Kidney tubule cell (primary cell): ENCODE results near the gene P2RY2.
"Not testable (repeated sequence)": the region's sequence is repeated elsewhere in the genome, so short reads cannot be mapped to it uniquely, and the experiment has no call there.

Source experiments
- DNase-seq: peaks from one replicate; pipeline ENCODE4 v3.0.0-alpha.2; 2018; ENCODE audit warnings: low spot score

Gene P2RY2

DNA sequence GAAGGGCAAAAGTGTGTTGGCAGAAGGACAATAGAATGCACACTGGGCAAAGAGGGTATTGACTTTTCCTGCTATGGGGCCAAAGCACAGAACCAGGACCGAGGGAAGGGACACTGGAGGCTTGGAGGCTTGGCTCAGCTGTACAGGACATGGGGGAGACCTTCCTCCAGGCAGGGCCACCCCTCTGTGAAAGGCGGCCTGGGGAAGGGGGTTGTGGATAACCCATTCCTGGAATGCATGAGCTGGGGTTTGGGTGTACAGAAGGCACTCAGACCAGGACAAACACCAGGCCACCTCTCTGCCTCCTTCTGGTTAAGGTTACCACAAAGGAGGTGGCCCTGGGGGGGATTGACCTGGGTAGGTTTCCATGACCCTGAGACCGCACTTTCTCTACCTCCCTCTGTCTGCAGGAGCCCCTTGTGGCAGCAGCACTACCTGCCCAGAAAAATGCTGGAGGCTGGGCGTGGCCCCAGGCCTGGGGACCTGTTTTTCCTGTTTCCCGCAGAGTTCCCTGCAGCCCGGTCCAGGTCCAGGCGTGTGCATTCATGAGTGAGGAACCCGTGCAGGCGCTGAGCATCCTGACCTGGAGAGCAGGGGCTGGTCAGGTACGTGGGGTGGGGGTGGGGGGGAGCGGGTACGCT lies 9.6 kb downstream of the P2RY2 start:
- peak; percentile 58 for DNase-seq

DNA sequence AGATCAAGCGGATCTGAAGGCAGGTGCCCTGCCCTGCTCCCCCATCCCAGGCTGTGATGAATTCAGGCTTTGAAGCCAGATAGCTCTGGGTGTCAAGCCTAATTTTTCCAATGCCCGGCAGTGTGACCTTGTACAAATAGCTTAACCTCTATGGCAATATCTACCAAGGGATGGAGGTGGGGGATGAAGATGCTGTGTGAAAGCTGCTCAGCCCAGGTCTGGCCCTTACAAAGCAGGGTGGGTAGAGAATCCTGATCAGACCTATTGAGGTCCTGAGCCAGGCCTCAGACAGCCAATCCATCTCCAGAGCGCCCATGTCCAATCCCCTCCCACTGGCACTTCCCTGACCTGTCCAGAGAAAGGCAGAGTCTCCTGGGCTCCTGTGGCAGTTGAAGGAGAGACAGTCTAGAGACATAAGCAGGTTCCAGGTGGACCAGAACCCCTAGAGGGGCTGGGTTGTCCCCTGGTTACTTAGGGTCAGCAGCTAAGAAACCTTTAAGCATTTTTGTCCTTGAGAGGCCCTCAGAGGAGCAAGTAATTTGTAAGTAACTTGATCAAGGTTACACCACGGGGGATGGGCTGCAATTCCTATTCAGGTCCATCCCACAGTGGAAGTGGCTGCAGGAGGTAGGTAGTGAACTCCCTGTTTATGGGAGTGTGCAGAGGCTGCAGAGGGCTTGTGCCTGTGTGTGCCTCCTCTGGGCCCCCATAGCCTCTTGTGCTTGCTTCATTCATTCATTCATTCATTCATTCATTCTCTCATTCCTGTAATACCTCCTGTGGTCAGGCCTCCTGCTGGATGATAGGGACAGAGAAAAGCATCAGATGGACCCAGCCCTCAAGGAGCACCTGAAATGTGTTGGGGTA lies 10.4 kb downstream of the P2RY2 start:
- no peak for DNase-seq

DNA sequence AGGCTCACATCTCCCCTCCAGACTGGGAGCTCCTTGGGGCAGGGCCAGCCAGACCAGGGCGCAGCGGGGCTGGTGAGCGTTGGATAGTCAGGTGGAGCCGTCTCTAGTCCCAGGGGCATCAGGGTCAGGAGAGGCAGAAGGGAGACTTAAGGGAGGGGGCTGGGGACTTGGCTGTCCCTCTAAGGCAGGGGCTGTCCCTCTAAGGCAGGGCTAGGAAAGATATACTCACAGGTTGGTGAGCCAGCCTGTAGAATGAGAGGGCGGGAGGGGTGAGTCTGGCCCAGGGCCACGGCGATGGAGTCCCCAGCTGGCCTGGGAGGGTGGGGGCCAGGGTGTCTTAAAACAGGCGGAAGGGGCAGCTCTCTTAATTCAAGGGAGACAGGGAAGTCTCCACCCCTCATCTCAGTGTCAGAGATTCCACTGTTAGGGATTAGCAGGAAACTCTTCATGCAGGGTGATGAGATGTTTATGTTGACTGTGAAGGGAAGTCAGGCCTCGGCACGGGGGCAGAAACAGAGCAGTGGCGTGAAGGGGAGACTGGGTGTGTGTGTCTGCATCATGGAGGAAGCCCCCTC lies 11.3 kb downstream of the P2RY2 start:
- DNase-seq, result no peak

DNA sequence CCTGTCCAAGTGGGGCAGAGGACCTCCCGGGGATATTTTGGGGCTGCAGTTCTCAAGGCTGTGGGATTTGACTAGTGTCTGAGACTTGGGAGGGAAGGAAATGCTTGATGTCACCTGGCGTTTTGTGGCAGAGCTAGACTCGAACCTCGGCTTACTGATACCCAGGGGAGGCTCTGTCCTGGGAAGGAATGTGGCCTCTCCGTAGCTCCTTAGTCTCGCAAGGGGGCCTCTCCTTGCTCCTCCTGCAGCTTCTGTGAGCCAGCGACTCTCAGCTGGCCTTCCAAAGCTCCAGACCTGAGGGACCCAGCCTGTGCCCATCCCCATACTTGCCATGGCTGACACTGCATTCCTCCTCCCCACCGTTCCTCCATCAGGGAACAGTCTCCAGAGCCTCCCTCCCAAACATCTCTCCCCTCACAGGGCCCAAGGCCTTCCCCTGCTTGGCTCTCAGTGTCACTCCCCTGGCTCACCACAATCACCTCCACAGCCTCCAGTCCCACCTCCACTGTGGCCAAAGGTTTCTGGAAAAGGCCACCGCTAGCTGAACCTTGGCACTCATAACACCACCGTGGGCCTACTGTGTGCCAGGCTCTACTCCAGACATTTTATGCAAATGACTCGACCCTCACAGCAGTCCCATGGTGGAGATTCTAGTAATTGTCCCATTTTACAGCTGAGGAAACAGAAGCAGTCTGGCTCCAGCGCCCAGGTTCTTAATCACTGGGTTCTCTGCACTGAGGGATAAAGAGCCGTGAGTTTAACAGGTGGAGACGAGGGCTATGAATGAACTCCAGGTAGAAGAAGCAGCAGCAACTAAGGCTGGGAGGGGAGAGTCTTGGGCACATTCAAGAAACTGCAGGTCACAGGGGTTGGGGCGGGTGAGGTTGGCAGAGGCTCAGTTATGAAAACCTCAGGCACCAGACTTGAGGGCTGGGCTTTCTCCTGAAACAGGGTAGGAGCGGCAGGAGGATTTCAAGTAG lies 12.1 kb downstream of the P2RY2 start:
- DNase-seq, result no peak

DNA sequence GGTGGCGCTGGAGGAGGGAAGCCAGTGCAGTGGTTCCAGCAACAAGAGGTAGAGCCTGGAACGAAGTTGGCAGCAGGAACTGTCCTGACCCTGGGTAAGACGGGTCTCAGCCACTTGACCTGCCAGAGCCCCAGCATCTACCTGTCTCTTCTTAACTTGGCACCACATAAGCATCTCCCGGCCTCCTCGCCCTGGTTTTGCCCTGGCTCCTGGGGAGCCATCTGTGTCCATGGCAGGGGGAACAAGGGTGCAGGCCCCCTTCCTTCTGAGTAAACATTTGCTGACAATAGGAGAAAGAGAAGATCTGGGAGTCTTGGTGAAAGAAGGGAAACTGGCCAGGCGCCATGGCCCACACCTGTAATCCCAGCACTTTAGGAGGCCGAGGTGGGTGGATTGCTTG lies 12.8 kb downstream of the P2RY2 start:
- DNase-seq, result no peak

DNA sequence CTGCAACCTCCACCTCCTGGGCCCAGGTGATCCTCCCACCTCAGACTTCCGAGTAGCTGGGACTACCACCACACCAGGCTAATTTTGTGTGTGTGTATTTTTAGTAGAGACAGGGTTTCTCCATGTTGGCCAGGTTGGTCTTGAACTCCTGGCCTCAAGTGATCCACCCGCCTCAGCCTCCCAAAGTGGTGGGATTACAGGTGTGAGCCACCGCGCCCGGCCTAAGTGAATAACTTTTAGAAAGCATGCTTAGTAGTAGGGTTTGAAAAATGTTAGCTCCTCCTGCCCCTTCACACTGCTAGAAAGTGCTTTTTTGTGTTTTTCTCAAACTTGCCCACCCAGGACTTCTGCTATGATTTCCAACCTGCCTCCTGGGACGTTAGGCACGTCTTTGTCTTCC lies 14.4 kb downstream of the P2RY2 start:
- DNase-seq, result not testable (repeated sequence)

DNA sequence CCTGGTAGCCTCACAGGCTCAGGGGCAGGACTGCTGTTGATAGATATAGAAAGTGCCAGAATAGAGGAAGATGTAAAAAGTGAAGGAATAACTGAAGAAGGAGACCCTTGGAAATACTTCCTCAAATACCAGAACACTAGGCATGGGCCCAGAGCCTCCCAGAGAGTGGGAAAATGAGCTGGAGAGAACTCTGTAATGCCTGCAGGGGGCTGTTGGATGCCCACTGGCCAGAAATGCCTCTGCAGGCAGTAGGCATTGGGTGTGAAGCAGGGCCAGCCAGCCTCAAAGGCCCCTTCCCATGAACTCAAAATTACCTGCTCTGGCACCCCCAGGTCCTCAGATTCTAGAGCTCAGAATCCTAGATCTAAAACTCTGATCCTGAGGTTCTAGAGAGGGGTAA lies 15.1 kb downstream of the P2RY2 start:
- DNase-seq, result no peak

DNA sequence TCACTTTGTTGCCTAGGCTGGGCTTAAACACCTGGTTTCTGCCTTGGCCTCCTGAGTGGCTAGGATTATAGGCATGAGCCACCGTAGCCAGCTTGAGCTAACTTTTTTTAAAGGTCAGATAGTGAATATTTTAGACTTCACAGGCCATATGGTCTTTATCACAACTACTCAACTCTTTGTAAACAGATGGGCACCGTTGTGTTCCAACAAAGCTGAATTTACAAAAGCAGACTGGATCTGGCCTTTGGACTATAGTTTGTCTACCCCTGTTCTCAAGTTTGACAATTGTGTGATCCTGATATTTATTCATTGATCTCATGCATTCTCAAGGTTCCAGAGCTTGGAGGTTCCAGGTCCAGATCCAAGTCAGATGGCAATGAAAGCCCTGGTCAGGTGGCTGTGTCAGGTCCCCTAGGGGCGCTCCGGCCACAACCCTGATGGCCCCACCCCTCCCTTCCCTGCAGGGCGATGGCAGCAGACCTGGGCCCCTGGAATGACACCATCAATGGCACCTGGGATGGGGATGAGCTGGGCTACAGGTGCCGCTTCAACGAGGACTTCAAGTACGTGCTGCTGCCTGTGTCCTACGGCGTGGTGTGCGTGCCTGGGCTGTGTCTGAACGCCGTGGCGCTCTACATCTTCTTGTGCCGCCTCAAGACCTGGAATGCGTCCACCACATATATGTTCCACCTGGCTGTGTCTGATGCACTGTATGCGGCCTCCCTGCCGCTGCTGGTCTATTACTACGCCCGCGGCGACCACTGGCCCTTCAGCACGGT lies 15.8 kb downstream of the P2RY2 start:
- DNase-seq, result no peak

DNA sequence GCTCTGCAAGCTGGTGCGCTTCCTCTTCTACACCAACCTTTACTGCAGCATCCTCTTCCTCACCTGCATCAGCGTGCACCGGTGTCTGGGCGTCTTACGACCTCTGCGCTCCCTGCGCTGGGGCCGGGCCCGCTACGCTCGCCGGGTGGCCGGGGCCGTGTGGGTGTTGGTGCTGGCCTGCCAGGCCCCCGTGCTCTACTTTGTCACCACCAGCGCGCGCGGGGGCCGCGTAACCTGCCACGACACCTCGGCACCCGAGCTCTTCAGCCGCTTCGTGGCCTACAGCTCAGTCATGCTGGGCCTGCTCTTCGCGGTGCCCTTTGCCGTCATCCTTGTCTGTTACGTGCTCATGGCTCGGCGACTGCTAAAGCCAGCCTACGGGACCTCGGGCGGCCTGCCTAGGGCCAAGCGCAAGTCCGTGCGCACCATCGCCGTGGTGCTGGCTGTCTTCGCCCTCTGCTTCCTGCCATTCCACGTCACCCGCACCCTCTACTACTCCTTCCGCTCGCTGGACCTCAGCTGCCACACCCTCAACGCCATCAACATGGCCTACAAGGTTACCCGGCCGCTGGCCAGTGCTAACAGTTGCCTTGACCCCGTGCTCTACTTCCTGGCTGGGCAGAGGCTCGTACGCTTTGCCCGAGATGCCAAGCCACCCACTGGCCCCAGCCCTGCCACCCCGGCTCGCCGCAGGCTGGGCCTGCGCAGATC lies 16.5 kb downstream of the P2RY2 start:
- DNase-seq, result no peak

DNA sequence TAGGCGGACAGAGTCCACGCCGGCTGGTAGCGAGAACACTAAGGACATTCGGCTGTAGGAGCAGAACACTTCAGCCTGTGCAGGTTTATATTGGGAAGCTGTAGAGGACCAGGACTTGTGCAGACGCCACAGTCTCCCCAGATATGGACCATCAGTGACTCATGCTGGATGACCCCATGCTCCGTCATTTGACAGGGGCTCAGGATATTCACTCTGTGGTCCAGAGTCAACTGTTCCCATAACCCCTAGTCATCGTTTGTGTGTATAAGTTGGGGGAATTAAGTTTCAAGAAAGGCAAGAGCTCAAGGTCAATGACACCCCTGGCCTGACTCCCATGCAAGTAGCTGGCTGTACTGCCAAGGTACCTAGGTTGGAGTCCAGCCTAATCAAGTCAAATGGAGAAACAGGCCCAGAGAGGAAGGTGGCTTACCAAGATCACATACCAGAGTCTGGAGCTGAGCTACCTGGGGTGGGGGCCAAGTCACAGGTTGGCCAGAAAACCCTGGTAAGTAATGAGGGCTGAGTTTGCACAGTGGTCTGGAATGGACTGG lies 17.2 kb downstream of the P2RY2 start:
- DNase-seq, result no peak

DNA sequence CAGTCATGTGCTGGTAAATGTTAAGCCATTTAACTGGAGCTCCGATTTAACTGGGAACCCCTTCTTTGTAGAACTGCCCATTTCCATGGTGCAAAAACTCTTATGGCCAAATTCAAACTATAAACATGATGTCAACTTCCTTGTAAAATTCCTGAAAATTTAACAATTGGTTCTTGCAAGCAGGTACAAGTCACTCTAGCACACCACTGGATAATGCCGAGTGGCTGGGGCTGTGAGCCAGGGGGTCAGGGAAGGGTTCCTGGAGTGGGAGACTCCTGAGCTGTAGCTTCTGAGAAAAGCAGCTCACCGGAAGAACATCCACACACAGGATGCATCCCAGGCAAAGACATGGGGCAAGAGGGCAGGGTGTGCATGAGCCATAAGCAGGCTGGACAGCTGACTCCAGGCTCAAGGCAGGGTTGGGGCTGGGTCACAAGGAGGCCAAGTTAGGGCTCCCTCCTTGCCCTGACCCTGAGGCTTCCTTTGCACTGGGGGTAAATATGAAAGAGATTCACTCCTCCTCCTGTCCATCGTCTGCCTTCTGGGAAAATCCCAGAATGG lies 18.2 kb downstream of the P2RY2 start:
- DNase-seq, result no peak

DNA sequence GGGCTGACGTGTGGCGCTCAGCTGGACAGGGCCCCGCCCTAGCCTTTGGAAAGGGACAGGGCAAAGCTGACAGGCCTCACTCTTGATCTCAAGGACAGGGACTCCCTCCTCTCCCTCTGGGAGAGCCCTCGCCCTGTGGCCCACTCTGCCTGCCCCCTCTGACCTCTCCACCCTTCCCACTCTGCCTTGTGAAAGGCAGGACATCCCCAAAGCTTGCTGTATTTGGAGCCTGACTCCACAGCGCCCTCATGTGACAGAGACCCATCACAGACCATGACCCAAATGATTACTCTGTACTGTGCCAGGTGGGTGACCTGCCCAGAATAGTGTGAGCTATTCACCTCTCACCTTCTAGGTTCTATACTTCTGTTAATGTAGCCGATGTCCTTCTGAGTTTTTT lies 18.8 kb downstream of the P2RY2 start:
- peak; percentile 48 for DNase-seq

DNA sequence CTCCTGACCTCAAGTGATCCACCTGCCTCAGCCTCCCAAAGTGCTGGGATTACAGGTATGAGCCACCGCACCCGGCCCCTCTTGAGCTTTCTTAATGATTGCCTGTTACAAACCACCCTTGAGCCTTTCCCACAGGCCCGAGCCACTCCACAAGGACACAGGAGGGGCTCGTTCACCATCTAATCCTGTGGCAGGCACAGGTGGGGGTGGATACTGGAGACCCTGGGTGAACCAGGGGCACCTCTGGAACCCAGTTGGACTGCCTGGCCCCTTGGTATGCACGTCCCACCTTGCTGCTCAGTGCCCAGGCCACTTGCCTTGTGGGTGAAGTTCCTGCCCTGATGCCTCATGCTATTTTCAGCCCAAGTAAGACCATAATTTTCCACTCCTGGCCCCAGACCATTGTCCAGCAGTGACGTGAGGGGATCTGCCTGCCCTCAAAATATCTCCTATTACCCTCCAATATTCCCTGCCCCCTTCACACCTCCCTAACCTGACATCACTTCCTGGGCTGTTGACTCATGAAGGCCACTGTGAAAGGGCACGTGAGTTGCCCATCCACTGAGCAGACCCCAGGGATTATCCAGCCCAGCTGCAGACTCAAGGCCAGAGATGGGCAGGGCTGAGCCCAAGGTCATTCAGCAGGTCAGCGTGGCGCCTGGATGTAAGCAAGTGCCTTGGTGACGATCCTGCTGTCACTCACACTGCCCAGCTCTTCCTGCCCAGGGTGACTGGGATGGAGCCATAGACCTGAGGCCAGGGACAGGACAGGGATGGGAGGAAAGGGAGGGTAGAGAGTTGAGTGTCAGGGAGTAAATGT lies 19.6 kb downstream of the P2RY2 start:
- DNase-seq, result peak; percentile 37

DNA sequence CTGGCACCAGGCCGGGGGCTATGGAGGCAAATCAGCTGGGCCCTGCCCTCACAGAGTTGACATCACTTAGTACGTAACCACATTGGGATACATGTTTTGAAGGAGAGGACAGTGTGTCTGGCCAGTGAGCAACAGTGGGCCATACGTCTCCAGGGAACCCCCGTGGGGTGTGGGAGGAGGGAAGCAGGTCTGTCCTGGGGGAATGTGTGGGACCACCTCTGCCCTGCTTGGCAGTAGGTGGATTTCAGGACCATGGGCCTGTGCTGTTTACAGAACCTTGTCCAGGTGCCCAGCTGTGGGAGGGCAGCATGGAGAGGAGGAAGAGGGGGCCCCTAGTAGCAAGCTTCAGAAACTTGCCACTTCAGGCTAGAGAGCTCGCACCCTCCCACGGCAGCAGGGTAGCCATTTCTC lies 21.0 kb downstream of the P2RY2 start:
- DNase-seq, result no peak

DNA sequence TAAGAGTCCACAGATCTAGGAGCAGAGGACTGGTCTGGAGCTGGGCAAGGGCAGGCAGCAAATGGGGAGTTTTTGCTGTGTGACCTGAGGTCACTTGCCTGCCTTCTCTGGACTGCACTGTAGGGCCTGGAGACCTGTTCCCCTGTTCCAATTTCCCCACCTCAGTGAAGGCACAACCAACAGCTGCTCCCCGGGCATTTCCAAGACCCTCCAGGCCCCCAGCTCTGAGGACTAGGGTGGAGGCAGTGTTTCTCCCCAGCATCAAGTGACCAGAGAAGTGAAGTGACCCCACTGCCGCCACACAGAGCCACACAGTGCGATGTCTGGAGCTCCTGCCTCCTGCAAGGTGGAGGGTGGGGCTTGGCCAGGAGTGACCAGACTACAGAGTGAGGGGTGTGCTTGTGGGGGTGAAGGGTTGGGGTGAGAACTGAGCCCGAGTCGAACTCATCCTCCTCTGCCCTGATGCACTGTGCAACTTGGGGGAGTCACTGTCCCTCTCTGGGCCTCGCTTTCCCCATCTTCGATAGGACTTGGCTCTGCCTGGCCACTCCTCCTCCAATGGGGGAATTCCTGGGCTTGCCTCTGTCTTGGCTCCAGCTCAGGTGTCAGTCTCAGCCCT lies 21.6 kb downstream of the P2RY2 start:
- DNase-seq, result peak; percentile 47

DNA sequence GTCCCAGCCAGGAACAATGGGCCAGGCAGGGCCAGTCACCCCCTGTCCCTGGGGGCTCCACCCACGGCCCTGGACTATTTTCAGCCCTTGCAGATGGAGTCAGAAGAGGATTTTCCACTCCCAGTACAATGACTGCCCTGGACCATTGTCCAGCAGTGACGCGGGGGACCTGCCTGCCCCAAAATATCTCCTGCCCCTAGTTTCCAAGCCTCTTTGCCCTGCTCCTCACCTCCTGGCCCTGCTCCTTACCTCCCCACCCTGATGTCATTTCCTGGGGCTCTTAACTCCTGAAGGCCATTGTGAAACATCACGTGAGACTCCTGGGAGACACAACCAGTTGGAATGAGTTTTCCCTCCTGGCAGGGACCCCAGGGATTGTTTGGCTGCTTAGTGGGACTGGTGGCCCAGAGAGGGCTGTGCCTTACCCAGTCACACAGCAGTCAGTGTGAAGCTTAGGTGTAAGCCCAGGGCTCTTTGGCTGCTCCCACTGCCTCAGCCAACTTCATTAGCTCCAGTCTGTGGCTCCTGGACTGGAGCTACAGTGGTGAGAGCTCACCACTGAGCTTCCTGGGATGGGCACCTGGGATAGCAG lies 22.2 kb downstream of the P2RY2 start:
- DNase-seq, result peak; percentile 47

DNA sequence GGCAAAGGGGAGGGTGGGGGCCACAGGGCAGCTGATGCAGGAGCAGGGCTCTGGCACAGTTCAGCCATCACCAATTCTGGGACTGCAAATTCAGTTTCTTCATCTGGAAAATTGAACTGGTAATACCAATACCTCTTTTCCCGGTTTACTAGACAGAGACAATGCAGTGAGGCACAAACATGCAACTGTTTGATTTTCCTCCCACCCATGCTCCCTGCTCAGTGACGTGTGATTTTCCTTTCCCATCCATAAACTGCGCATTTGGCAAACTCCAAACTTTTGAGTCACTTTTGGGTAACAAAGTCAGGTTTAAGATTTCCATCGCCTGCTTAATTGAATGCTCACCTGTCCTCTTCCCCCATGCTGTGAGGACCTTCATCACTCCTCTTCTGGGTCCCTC lies 23.2 kb downstream of the P2RY2 start:
- no peak for DNase-seq
